ENCODE results near the gene PADI4.
"Not testable (repeated sequence)": the region's sequence is repeated elsewhere in the genome, so short reads cannot be mapped to it uniquely, and the experiment has no call there.

The PADI4 gene

DNA sequence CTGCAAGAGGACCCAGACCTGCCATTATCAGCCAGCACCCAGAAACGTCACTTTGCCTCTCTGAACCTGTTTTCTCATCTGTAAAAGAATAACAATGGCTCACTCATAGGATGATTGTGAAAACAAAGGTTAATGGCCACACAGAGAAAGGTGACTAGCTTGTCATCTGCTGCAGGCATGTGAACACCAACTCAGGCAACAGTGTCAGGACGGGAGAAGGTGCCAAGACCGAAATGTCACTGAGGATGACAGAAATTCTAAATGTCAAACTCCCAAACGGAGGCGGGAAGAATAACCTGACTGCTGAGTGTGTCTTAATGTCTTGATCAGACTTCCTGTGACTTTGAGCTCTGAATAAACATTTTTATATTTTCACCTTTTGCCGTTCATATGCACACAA is 10.3 kb downstream of the PADI4 start:
- H3K9me3 ChIP-seq (ENCODE audit: insufficient read depth, low read length), result no peaks in the 10 kb centered on the region
- no peak overlapping the region for H3K4me3 ChIP-seq (ENCODE audit: low read length)
- H2AFZ ChIP-seq (ENCODE audit: low read depth, low read length), result no peak overlapping the region
- TF ChIP-seq, protein P1, sequence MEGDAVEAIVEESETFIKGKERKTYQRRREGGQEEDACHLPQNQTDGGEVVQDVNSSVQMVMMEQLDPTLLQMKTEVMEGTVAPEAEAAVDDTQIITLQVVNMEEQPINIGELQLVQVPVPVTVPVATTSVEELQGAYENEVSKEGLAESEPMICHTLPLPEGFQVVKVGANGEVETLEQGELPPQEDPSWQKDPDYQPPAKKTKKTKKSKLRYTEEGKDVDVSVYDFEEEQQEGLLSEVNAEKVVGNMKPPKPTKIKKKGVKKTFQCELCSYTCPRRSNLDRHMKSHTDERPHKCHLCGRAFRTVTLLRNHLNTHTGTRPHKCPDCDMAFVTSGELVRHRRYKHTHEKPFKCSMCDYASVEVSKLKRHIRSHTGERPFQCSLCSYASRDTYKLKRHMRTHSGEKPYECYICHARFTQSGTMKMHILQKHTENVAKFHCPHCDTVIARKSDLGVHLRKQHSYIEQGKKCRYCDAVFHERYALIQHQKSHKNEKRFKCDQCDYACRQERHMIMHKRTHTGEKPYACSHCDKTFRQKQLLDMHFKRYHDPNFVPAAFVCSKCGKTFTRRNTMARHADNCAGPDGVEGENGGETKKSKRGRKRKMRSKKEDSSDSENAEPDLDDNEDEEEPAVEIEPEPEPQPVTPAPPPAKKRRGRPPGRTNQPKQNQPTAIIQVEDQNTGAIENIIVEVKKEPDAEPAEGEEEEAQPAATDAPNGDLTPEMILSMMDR (IDR thresholded peaks at IDR 0.05; ENCODE audit: low read depth, low read length), result no peak
- TF ChIP-seq EZH2phosphoT487 (IDR thresholded peaks at IDR 0.05; ENCODE audit: low read depth), result no peak
- no peak overlapping the region for H3K27ac ChIP-seq (ENCODE audit: low read length)
- no peak overlapping the region for H3K9ac ChIP-seq (ENCODE audit: low read length)
- H3K4me1 ChIP-seq (ENCODE audit: low read length), result no peaks in the 10 kb centered on the region
- no peaks in the 10 kb centered on the region for H3K79me2 ChIP-seq (ENCODE audit: low read length)
- no peaks in the 10 kb centered on the region for H4K20me1 ChIP-seq (ENCODE audit: insufficient read depth, low read length)
- H3K27me3 ChIP-seq (ENCODE audit: low read depth, low read length), result no peaks in the 10 kb centered on the region
- no peaks in the 10 kb centered on the region for H3K36me3 ChIP-seq (replicated peaks; ENCODE audit: low read depth, low read length)
- H3K4me2 ChIP-seq (ENCODE audit: low read length), result no peak overlapping the region

DNA sequence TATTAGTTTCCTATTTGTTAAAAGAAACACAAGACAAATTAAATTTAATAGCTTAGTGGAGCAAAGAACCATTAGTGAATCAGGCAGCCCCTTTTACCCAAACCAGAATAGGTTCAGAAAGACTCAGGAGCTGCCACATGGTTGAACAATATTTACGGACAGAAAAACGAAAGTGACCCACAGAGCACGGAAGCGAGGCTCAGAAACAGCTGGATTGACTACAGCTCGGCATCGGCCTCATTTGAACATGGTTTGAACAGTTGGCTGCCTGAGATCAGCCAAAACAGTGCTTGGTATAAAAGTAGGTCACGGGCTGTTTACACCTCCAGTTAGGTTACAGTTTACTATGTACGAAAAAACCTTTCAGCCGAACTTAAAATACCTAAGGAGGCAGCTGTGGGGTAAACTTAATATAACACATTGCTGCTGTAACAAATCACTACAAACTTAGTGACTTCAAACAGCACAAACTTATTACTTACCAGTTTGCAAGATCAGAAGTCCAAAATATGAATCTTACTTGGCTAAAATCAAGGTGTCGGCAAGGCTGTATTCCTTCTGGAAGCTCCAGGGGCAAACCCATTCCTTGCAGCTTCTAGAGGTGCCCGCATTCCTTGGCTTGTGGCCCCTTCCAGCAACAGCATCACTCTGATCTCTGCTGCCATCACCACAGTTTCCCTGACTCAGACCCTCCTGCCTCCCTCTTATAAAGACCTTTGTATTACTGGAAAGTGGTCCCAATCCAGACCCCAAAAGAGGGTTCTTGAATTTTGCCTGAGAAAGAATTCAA is 11.8 kb downstream of the PADI4 start:
- Histone ChIP-seq H3K9me3 (ENCODE audit: insufficient read depth, low read length) (no peaks in the 10 kb centered on the region), H3K36me3 (replicated peaks; ENCODE audit: low read depth, low read length) (no peaks in the 10 kb centered on the region), H3K79me2 (ENCODE audit: low read length) (no peaks in the 10 kb centered on the region), H2AFZ (ENCODE audit: low read depth, low read length) (no peak overlapping the region), H3K27ac (ENCODE audit: low read length) (no peak overlapping the region), H3K9ac (ENCODE audit: low read length) (no peak overlapping the region), H3K4me1 (ENCODE audit: low read length) (no peaks in the 10 kb centered on the region), H3K4me2 (ENCODE audit: low read length) (no peak overlapping the region), H3K27me3 (ENCODE audit: low read depth, low read length) (peaks cover 3% of the 10 kb centered on the region; the same call in 1 of the 2 replicates), H3K4me3 (ENCODE audit: low read length) (no peak overlapping the region), H4K20me1 (ENCODE audit: insufficient read depth, low read length) (no peaks in the 10 kb centered on the region)
- no peak for TF ChIP-seq EZH2phosphoT487 (IDR thresholded peaks at IDR 0.05; ENCODE audit: low read depth)

DNA sequence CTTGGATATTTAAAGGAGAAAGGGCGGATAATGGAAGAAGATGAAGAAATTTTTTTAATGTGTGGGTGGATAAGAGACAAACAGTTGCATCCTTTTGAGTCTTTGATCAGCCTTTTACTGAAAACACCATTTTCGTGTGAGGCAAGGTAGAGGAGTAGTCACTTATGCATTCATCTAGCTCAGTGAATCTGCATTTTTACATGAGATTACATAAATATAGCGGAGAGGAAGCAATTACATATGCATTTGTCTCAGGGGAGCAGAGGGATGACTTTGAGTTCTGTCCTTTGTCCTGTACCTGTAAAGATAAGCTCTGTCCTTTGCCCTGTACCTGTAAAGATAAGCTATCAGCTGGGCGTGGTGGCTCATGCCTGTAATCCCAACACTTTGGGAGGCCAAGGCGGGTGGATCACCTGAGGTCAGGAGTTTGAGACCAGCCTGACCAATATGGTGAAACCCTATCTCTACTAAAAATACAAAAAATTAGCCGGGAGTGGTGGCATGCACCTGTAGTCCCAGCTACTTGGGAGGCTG is 13.9 kb downstream of the PADI4 start:
- not testable (repeated sequence) for H3K4me2 ChIP-seq (ENCODE audit: low read length); H3K9me3 ChIP-seq (ENCODE audit: insufficient read depth, low read length); H3K79me2 ChIP-seq (ENCODE audit: low read length); H3K4me3 ChIP-seq (ENCODE audit: low read length); H3K27ac ChIP-seq (ENCODE audit: low read length); H3K9ac ChIP-seq (ENCODE audit: low read length); H3K27me3 ChIP-seq (ENCODE audit: low read depth, low read length); H3K36me3 ChIP-seq (replicated peaks; ENCODE audit: low read depth, low read length); H3K4me1 ChIP-seq (ENCODE audit: low read length); H2AFZ ChIP-seq (ENCODE audit: low read depth, low read length); H4K20me1 ChIP-seq (ENCODE audit: insufficient read depth, low read length)

DNA sequence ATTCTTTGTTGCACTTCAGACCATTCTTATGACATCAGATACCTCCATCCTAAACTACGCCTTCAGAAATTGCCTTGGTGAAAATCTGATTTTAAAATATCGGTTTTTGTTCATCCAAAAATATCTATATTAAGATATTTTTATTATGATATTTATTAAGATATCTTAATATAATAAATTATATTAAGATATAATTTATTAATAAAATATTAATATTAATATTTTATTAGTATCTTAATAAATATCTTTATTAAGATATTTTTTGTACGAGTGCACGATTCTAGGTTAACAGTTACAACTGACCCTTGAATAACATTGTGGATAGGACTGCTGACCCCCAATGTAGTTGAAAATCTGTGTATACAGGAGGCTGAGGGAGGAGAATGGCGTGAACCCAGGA is 20.9 kb downstream of the PADI4 start:
- no peak overlapping the region for H3K4me2 ChIP-seq (ENCODE audit: low read length)
- no peak overlapping the region for H3K27ac ChIP-seq (ENCODE audit: low read length)
- H3K9me3 ChIP-seq (ENCODE audit: insufficient read depth, low read length), result no peaks in the 10 kb centered on the region
- TF ChIP-seq, protein P1 (IDR thresholded peaks at IDR 0.05; ENCODE audit: low read depth, low read length), result no peak
- TF ChIP-seq EZH2phosphoT487 (IDR thresholded peaks at IDR 0.05; ENCODE audit: low read depth), result no peak
- peaks cover 7% of the 10 kb centered on the region; the same call in 1 of the 2 replicates for H3K27me3 ChIP-seq (ENCODE audit: low read depth, low read length)
- no peak overlapping the region for H3K9ac ChIP-seq (ENCODE audit: low read length)
- no peak overlapping the region for H2AFZ ChIP-seq (ENCODE audit: low read depth, low read length)
- H3K4me3 ChIP-seq (ENCODE audit: low read length), result no peak overlapping the region
- H3K4me1 ChIP-seq (ENCODE audit: low read length), result no peaks in the 10 kb centered on the region
- H3K36me3 ChIP-seq (replicated peaks; ENCODE audit: low read depth, low read length), result no peaks in the 10 kb centered on the region
- no peaks in the 10 kb centered on the region for H3K79me2 ChIP-seq (ENCODE audit: low read length)
- no peaks in the 10 kb centered on the region for H4K20me1 ChIP-seq (ENCODE audit: insufficient read depth, low read length)

DNA sequence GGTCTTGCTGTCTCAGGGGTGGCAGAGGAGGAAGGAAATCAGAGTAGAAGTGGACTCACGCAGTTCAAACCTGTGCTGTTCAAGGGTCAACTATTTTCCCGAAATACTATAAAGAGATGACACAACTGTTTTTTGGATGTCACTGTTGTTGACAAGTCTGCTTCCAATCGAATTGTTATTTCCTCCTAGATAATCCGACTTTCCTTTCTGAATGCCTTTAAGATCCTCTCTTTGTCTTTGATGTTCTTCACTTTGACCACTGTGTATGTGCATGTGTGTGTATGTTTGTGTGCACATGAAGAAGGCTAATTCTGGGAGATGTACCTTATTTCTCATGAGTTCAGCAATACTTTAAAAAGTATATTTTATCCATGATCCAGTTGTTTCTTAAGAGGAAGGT is 21.6 kb downstream of the PADI4 start:
- no peak overlapping the region for H2AFZ ChIP-seq (ENCODE audit: low read depth, low read length)
- no peak overlapping the region for H3K27ac ChIP-seq (ENCODE audit: low read length)
- H3K9me3 ChIP-seq (ENCODE audit: insufficient read depth, low read length), result no peaks in the 10 kb centered on the region
- no peak overlapping the region for H3K4me2 ChIP-seq (ENCODE audit: low read length)
- H3K36me3 ChIP-seq (replicated peaks; ENCODE audit: low read depth, low read length), result no peaks in the 10 kb centered on the region
- no peak overlapping the region for H3K9ac ChIP-seq (ENCODE audit: low read length)
- H4K20me1 ChIP-seq (ENCODE audit: insufficient read depth, low read length), result no peaks in the 10 kb centered on the region
- TF ChIP-seq, protein P1 (IDR thresholded peaks at IDR 0.05; ENCODE audit: low read depth, low read length), result no peak
- TF ChIP-seq EZH2phosphoT487 (IDR thresholded peaks at IDR 0.05; ENCODE audit: low read depth), result no peak
- H3K27me3 ChIP-seq (ENCODE audit: low read depth, low read length), result peaks cover 6% of the 10 kb centered on the region; the same call in 1 of the 2 replicates
- H3K79me2 ChIP-seq (ENCODE audit: low read length), result no peaks in the 10 kb centered on the region
- H3K4me3 ChIP-seq (ENCODE audit: low read length), result no peak overlapping the region
- H3K4me1 ChIP-seq (ENCODE audit: low read length), result no peaks in the 10 kb centered on the region
